Immature natural killer cell (primary cell): ENCODE measurements around the gene WWOX. TPM values are rescaled to one million over a fixed set of nuclear protein-coding genes. Genes with fewer than 3 reads are reported as not detected.

Source experiments
- DNase-seq, 3 donors: peaks; one replicate each; pipeline ENCODE4 v3.0.0; 2022; ENCODE audit warnings: mixed read lengths in 1 of 3
- H3K27ac Mint-ChIP-seq, 6 donors: one replicate each; pipeline ENCODE4 v1.8.0; 2020; ENCODE audit warnings: mixed read lengths in 6 of 6, mild to moderate bottlenecking in 5 of 6, inconsistent platforms in 4 of 6, moderate library complexity in 3 of 6
- H3K27me3 Mint-ChIP-seq, 3 donors: one replicate each; pipeline ENCODE4 v1.8.0; 2020 to 2021; ENCODE audit warnings: low read depth in 3 of 3, mild to moderate bottlenecking in 3 of 3, mixed read lengths in 3 of 3, moderate library complexity in 3 of 3, inconsistent platforms in 1 of 3
- H3K36me3 Mint-ChIP-seq, 3 donors: one replicate each; pipeline ENCODE4 v1.8.0; 2020; ENCODE audit warnings: mixed read lengths in 3 of 3, inconsistent platforms in 2 of 3, mild to moderate bottlenecking in 2 of 3
- H3K4me1 Mint-ChIP-seq, 2 donors: one replicate each; pipeline ENCODE4 v1.8.0; 2020; ENCODE audit warnings: inconsistent platforms in 2 of 2, mild to moderate bottlenecking in 2 of 2, mixed read lengths in 2 of 2, moderate library complexity in 1 of 2
- H3K4me3 Mint-ChIP-seq, 5 donors: one replicate each; pipeline ENCODE4 v1.8.0; 2020; ENCODE audit warnings: mild to moderate bottlenecking in 5 of 5, mixed read lengths in 5 of 5, inconsistent platforms in 3 of 5, moderate library complexity in 3 of 5
- H3K9me3 Mint-ChIP-seq, 6 donors: one replicate each; pipeline ENCODE4 v1.8.0; 2020; ENCODE audit warnings: mild to moderate bottlenecking in 6 of 6, mixed read lengths in 6 of 6, inconsistent platforms in 4 of 6, moderate library complexity in 3 of 6
- polyA plus RNA-seq, 3 donors: library from polyadenylated mRNA; unstranded; fragments of 300-500 nt; fragmentation: Illumina TruSeq; gene quantifications; one replicate each; pipeline ENCODE4 v1.2.3, GENCODE V29; 2021

The WWOX gene
- polyA plus RNA-seq, 3 donors from 2014 or later, result 9.0 to 13.9 (median 12.3) TPM

GRCh38 chr16:78446992-78447563 is 347.6 kb downstream of the WWOX start:
- no peak for DNase-seq
- Mint-ChIP-seq H3K27ac (no peak overlapping the region), H3K36me3 (peaks cover 0 to 4% (median 0%) of the 10 kb centered on the region in 3 donors), H3K4me1 (no peaks in the 10 kb centered on the region), H3K4me3 (no peak overlapping the region), H3K9me3 (no peaks in the 10 kb centered on the region), H3K27me3 (peaks cover 0 to 1% (median 0%) of the 10 kb centered on the region in 3 donors)

- no peak overlapping the region for H3K4me3 Mint-ChIP-seq
- H3K36me3 Mint-ChIP-seq, result no peaks in the 10 kb centered on the region
- H3K27me3 Mint-ChIP-seq, result peaks cover 0 to 1% (median 0%) of the 10 kb centered on the region in 3 donors
- H3K4me1 Mint-ChIP-seq, result no peaks in the 10 kb centered on the region
- H3K27ac Mint-ChIP-seq, result no peak overlapping the region
- no peaks in the 10 kb centered on the region for H3K9me3 Mint-ChIP-seq
- no peak for DNase-seq
Observed at GRCh38 chr16:78448658-78449271, 349.3 kb downstream of the WWOX start.

- H3K4me1 Mint-ChIP-seq, result no peaks in the 10 kb centered on the region
- no peak overlapping the region for H3K27ac Mint-ChIP-seq
- no peak overlapping the region for H3K4me3 Mint-ChIP-seq
- H3K9me3 Mint-ChIP-seq, result no peaks in the 10 kb centered on the region
- H3K27me3 Mint-ChIP-seq, result peaks cover 0 to 1% (median 0%) of the 10 kb centered on the region in 3 donors
- H3K36me3 Mint-ChIP-seq, result no peaks in the 10 kb centered on the region
- no peak for DNase-seq
Observed at GRCh38 chr16:78450255-78450654, 350.8 kb downstream of the WWOX start.

GRCh38 chr16:78452025-78452555 is 352.6 kb downstream of the WWOX start:
- no peak for DNase-seq
- Mint-ChIP-seq H3K27ac (no peak overlapping the region), H3K36me3 (no peaks in the 10 kb centered on the region), H3K4me1 (no peaks in the 10 kb centered on the region), H3K9me3 (no peaks in the 10 kb centered on the region), H3K27me3 (no peaks in the 10 kb centered on the region), H3K4me3 (no peak overlapping the region)

GRCh38 chr16:78455861-78456260 is 356.4 kb downstream of the WWOX start:
- Mint-ChIP-seq H3K9me3 (no peaks in the 10 kb centered on the region), H3K27ac (no peak overlapping the region)

GRCh38 chr16:78458588-78458987 is 359.1 kb downstream of the WWOX start:
- no peaks in the 10 kb centered on the region for H3K9me3 Mint-ChIP-seq
- H3K4me3 Mint-ChIP-seq, result no peak overlapping the region
- H3K4me1 Mint-ChIP-seq, result no peaks in the 10 kb centered on the region
- no peaks in the 10 kb centered on the region for H3K36me3 Mint-ChIP-seq
- no peak for DNase-seq
- H3K27me3 Mint-ChIP-seq, result no peaks in the 10 kb centered on the region
- no peak overlapping the region for H3K27ac Mint-ChIP-seq

More at GRCh38 chr16:78455861-78456260, 356.4 kb downstream of the WWOX start:
- H3K36me3 Mint-ChIP-seq, result no peaks in the 10 kb centered on the region
- no peak for DNase-seq
- no peak overlapping the region for H3K4me3 Mint-ChIP-seq
- no peaks in the 10 kb centered on the region for H3K4me1 Mint-ChIP-seq
- H3K27me3 Mint-ChIP-seq, result no peaks in the 10 kb centered on the region

- H3K27me3 Mint-ChIP-seq, result no peaks in the 10 kb centered on the region
- H3K4me3 Mint-ChIP-seq, result no peak overlapping the region
- H3K9me3 Mint-ChIP-seq, result no peaks in the 10 kb centered on the region
Observed at GRCh38 chr16:78460428-78460827, 361.0 kb downstream of the WWOX start.

GRCh38 chr16:78461087-78461486 is 361.6 kb downstream of the WWOX start:
- Mint-ChIP-seq H3K27ac (no peak overlapping the region), H3K4me1 (no peaks in the 10 kb centered on the region), H3K36me3 (no peaks in the 10 kb centered on the region), H3K4me3 (no peak overlapping the region), H3K27me3 (no peaks in the 10 kb centered on the region), H3K9me3 (no peaks in the 10 kb centered on the region)
- DNase-seq, result no peak

More at GRCh38 chr16:78460428-78460827, 361.0 kb downstream of the WWOX start:
- no peaks in the 10 kb centered on the region for H3K36me3 Mint-ChIP-seq
- H3K4me1 Mint-ChIP-seq, result no peaks in the 10 kb centered on the region
- no peak overlapping the region for H3K27ac Mint-ChIP-seq
- no peak for DNase-seq

- no peak for DNase-seq
- Mint-ChIP-seq H3K4me3 (no peak overlapping the region), H3K4me1 (no peaks in the 10 kb centered on the region), H3K36me3 (no peaks in the 10 kb centered on the region), H3K27me3 (no peaks in the 10 kb centered on the region), H3K27ac (no peak overlapping the region), H3K9me3 (no peaks in the 10 kb centered on the region)
Observed at GRCh38 chr16:78461496-78462287, 362.2 kb downstream of the WWOX start.

GRCh38 chr16:78462288-78463208 is 363.1 kb downstream of the WWOX start:
- no peak overlapping the region for H3K27ac Mint-ChIP-seq

GRCh38 chr16:78463591-78463990 is 364.1 kb downstream of the WWOX start:
- Mint-ChIP-seq H3K9me3 (no peaks in the 10 kb centered on the region), H3K4me3 (no peak overlapping the region), H3K27ac (no peak overlapping the region), H3K36me3 (no peaks in the 10 kb centered on the region), H3K4me1 (no peaks in the 10 kb centered on the region), H3K27me3 (no peaks in the 10 kb centered on the region)
- DNase-seq, result no peak

More at GRCh38 chr16:78462288-78463208, 363.1 kb downstream of the WWOX start:
- Mint-ChIP-seq H3K4me1 (no peaks in the 10 kb centered on the region), H3K36me3 (no peaks in the 10 kb centered on the region), H3K9me3 (no peaks in the 10 kb centered on the region), H3K27me3 (no peaks in the 10 kb centered on the region), H3K4me3 (no peak overlapping the region)
- no peak for DNase-seq

- Mint-ChIP-seq H3K4me3 (no peak overlapping the region), H3K9me3 (no peaks in the 10 kb centered on the region), H3K4me1 (no peaks in the 10 kb centered on the region), H3K36me3 (no peaks in the 10 kb centered on the region), H3K27ac (no peak overlapping the region), H3K27me3 (no peaks in the 10 kb centered on the region)
- no peak for DNase-seq
Observed at GRCh38 chr16:78464833-78465232, 365.4 kb downstream of the WWOX start.

- Mint-ChIP-seq H3K27ac (no peak overlapping the region), H3K36me3 (no peaks in the 10 kb centered on the region), H3K4me3 (no peak overlapping the region), H3K27me3 (no peaks in the 10 kb centered on the region), H3K9me3 (no peaks in the 10 kb centered on the region), H3K4me1 (no peaks in the 10 kb centered on the region)
- no peak for DNase-seq
Observed at GRCh38 chr16:78465730-78466129, 366.3 kb downstream of the WWOX start.
